CD4-positive, alpha-beta T cell treated with Interleukin-4 for 1 hour (primary cell): ENCODE measurements around the gene HOXB2.
"Not testable (repeated sequence)": the region's sequence is repeated elsewhere in the genome, so short reads cannot be mapped to it uniquely, and the experiment has no call there.

Experiments used
- DNase-seq, 2 donors: peaks; one replicate each; pipeline ENCODE4 v3.0.0-alpha.2; 2020 to 2022

HOXB2 gene

DNA sequence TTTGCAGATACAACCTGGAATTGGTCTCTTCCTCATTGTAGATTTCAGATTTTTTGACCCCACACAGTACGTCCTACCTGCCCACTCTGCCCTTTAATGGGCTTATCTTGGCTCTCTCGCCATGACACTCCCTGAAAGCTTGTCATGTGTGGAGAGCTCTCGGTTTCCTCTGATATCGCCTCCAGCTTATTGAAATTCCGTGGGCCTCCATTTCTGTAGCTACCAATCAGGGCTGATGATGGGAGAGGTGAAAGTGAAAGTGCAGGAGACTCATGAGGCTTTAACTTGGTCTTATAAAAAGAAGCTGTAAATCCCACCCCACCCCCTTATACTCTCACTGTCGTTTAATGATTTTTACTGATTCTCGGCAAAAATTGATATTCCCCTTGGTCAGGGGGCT lies 31.8 kb downstream of the HOXB2 start:
- peak in 1 of 2 donors; percentile 41 for DNase-seq

DNA sequence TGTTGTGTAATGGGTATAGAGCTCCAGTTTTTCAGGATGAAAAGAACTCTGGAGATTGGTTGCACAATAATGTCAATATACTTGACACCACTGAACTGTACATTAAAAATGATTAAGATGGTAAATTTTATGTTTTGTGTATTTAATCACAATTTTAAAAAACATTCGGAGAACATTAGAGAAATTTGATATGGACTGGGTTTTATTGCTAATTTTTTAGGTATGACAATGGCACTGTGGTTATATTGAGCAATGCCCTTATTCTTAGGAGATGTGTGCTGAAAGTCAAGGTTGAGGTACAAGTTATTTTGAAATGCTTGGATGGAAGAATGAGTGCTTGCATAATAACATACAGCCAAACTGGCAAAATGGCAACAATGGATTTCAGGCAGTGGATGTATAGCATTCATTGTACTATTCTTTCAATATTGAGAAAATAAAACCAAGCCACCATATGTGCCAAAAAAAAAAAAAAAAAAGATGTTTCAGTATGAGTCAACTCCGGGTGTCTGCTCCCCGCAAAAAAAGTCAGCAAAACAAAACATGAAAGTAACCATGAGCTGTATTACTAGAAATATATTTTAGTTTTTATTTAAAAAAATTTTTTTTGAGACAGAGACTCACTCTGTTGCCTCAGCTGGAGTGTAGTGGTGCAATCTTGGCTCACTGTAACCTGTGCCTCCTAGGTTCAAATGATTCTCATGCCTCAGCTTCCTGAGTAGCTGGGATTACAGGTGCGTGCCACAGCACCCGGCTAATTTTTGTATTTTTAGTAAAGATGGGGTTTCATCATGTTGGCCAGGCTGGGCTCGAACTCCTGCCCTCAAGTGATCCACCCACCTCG lies 33.9 kb downstream of the HOXB2 start:
- DNase-seq: peak; percentile 11 to 59

DNA sequence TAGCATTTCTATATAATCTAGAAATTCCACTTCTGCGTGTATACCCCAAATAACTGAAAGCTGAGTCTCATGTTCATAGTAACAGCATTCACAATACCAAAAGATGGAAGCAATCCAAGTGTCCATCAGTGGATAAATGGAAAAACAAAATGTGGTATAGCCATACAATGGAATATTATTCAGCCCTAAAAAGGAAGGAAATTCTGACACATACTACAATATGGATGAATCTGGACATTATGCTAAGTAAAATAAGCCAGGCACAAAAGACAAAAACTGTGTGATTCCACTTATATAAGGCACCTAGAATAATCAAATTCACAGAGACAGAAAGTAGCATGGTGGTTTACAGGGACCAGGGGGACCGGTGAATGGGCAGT lies 34.5 kb downstream of the HOXB2 start:
- DNase-seq: no peak

DNA sequence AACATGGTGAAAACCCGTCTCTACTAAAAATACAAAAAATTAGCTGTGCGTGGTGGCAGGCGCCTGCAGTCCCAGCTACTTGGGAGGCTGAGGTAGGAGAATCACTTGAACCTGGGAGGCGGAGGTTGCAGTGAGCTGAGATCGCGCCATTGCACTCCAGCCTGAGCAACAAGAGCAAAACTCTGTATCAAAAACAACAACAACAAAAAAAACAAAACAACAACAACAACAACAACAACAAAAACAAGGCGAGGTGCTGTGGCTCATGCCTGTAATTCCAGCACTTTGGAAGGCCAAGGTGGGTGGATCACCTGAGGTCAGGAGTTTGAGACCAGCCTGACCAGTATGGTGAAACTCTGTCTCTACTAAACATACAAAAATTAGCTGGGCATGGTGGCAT lies 35.2 kb downstream of the HOXB2 start:
- not testable (repeated sequence) for DNase-seq

DNA sequence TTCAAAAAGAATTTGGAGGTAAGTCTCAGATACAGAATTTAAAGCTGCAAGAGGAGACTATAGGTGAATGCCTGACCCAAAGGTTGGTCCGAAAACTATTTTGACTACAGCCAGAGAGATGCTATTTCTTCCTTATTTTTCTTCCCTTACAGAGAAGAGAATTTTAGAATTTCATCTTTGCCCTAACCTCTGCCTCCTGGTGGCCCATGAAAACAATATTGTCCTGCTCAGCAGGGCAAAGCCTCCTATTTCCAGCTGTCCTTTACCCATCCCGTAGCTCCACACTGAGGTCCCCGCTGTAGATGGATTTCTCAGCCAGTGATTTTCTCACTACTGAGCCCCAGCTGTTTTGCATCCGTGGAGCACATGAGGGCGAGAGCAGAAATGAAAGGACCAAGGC lies 38.7 kb downstream of the HOXB2 start:
- DNase-seq: no peak

DNA sequence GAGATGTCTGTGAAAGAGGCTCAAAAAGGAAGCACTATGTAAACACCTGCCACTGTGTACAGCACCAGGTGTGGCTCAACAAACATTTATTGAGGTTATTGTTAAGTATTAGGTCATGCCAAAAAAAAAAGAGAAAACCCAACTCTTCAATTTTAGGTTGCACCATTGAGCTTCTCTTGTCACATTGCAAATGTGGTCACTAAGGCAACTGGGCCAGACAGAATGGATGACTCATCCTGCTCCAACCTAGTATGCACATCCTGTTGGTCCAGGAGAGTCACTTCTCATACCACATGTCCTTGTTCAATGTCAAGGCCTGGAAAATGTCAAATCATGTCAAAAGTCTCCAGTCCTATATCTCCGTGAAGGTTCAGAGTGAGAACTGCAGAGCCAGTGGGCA lies 39.1 kb downstream of the HOXB2 start:
- DNase-seq: peak; percentile 61 to 71

DNA sequence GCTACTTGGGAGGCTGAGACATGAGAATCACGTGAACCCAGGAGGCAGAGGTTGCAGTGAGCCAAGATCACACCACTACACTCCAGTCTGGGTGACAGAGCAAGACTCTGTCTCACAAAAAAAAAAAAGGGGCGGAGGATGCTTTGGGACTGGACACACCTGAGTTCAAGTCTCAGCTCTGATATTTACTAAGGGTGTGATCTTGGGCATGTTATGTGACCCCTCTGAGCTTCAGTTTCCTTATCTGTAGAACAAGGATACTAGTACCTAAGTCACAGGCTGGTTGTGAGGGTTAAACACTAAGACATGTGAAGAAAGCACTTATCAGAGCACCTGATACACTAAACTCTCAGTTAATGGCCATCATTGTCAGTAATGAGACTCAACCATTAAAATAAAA lies 40.0 kb downstream of the HOXB2 start:
- DNase-seq: no peak

DNA sequence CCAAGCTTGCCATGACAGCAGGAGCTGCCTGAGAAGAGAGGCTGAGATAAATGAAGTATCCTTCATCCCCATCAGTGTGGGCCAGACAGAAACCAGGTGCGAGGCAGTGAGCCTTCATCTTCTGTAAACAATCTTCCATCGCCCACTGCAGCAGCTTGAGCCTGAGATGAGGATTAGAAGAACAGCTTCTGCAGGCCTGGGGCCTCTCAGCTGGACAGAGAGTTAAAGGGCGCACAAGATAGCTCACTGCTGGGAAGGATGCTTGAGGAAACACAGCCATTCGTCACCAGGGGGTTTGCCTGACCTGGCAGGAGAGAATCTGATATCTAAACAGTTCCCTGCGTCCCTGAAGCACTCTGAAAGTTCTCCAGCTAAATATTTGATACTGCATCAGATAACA lies 41.2 kb downstream of the HOXB2 start:
- DNase-seq: no peak

DNA sequence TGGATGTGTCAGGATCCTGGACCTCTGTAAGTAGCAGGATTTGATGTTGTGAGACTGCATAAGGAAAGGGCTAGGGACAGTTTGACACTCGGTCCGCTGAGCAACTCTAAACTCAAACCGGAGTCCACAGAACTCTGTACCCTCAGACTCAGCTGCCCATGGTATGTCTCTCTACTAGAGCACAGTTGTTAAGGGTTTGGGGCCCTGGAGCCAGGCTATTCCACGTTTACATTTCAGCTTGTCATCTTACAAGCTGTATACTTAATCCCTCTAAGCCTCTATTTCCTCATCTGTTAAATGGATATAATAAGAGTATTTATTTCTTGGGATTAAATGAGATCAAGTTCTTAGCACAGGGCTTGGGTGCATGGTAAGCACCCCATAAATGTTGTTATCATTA lies 42.0 kb downstream of the HOXB2 start:
- no peak for DNase-seq

DNA sequence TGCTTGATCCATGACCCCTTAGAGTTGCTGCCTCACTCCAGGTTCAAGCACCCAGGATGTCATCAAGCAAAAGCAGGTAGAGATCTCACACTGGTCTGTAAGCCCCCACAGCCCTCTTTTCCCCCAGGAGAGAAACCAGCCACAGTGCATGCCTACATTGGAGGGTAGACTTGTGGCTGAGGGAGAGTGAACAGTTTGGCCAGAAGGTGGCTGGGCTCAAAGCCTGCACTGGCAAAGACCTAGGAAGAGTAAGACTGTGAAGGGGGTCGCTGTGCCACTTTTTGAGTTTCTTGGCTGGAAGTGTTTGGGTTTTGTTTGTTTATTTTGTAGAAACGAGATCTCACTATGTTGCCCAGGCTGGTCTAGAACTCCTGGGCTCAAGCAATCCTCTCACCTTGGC lies 42.6 kb downstream of the HOXB2 start:
- DNase-seq: no peak

DNA sequence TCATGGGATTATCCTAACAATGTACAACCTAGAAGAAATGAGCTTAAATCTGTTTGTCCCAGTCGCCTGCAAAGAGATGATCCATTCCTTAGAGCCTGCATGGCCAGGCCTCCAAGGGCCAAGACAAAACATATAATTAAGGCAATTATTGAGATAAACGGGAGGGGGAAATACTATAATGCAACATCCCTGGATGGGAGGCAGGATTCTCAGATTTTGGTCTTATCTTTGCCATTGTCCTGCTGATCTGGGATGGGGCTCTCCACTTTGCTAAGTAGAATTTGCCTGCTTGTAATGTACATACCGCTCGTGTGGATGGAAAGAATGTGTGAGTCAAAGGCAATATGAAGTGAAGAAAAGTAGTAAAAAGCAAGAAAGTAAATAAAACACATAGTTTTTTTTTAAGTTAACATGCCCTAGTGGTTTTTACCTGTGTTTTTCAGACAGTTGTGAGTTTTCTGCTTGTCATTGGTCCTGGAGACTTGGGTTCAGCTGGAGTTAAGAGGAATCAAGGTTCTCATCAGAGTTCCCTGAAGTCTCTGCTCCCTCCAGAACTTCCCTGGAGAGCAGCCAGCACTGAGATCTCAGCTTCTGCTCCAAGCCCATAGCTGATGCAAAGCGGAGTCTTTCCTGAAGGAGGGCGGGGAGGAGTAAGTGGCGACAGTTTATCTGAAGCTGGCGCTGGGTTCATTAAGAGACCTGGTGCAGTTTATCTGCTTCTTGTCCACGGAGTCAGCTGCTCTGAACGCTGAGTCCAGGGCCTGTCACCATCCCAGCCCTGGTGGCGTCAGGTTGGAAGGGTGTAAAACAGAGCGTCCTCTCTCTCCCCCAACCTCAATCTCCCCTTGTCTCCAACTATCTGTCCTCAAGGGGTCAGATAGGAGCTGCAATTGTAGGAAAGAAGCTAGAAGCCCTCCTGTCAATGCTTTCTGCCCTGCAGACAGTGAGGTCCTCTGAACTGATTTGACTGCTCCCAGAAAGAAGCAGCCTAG lies 44.2 kb downstream of the HOXB2 start:
- no peak for DNase-seq

DNA sequence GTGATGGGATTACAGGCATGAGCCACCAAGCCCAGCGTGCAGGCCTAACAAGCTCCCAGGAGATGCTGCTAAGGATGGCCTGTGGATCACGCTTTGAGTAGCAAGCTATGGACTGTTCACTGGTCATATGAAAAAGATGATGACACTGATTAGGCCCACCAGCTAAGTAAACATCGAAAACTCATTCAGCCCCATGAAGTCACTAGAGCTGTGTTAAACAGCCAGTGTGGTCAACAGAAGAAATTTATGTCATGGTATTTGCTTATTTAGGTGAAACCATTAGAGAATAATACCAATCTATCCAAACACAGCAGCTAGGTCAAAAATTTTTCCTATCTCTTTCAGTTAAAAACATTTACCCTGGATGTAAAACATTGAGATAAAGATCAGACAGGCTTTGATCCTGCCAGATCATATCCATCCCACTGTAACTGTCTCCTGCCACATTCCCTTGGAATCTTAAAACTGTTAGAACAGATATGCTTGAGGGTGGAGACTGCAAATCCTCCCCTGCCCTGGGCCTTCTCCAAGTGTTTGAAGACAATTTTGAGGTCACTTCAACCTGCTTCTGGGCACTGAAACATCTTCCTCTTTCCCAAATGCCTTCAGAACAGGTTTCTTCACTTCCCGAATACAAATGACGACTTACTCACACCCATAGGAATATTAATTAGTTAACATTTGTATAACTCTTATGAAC lies 45.0 kb downstream of the HOXB2 start:
- no peak for DNase-seq

DNA sequence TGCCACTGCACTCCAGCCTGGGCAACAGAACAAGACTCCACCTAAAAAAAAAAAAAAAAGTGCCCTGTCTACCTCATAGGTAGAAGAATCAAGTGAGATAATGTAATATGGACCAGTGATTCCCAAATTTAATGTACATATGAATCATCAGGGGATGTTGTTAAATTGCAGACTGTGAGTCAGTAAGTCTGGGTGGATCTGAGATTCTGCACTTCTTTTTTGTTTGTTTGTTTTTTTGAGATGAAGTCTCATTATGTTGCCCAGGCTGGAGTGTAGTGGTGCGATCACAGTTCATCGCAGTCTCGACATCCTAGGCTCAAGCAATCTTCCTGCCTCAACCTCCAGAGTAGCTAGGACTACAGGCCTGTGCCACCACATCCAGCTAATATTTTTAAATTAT lies 45.7 kb downstream of the HOXB2 start:
- no peak for DNase-seq

DNA sequence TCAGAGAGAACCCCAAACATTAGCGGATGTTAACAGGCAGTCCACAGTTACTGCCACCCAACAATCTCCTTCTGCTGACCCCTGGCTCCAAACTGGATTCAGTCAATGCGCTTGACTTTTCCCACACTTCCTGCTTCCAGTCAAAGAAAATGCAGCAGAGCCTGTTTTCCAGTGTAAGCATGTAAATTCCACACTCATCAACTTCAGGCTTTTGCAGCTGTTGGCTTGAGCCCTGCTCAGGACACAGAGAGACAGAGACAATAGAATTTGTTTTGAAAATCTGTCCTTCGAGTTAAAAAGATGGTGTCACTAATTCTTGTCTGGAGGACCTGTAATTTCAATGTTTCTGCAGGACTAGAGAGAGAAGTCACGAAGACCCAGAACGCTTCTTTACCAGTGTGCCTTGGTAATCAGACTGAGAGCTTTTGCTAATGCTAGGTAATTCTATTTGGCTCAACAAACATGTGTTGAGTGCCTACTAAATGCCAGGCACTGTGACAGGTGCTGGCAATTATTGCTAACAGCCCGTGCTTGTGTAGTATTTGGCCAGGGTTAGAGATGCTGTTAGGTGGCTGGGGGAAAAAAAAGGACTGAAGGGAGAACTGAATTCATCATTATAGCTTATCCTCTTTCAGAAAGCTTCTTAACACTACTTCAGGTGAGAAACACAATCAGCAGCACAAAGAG lies 46.6 kb downstream of the HOXB2 start:
- no peak for DNase-seq

DNA sequence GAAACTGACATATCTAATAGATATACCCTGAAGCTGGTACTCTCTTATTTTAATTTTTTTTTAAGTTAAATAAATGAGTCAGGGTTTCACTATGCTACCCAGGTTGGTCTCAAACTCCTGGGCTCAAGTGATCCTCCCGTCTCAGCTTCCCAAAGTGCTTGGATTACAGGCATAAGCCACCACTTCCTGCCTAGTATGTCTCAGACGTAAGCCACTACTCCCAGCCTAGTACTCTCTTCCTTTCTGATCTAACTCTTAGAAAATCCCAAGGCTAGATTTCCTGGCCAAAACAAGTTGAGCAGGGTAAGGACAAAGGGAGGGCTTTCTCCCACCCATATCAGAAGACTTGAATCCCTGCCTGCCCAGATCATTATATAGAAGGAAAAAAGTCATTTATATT lies 47.8 kb downstream of the HOXB2 start:
- DNase-seq: no peak

DNA sequence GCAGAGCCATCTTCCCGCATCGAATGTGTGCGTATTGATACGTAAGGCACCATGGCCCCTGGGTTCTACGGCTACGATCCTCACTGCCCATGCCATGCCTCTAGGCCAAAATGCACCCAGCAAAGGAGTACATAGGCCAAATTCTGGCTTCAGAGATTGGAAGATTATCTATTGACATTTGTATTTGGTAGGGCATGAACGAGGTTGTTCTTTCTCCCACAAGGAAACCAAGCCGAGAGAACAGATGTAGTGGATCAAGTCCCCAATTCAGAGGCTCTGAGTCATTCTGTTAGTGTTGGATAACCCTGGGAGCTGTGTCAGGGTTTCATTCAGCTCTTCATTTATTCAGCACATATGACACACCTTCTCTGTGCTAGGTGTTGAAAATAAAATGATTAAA lies 50.6 kb downstream of the HOXB2 start:
- DNase-seq: no peak
